ENCODE data around the gene RASGEF1B. TPM values are rescaled to one million over a fixed set of nuclear protein-coding genes. Genes with fewer than 3 reads are reported as not detected.

The RASGEF1B gene
- total RNA-seq, 1 experiment from 2014 or later: 8.1 TPM

GRCh38 chr4:81377191-81377590 is 94.5 kb downstream of the RASGEF1B start:
- no peak for TF ChIP-seq EZH2 (IDR thresholded peaks at IDR 0.05; ENCODE audit: borderline replicate concordance, low read depth, low read length, poor library complexity, severe bottlenecking)
- no peak for TF ChIP-seq CTCF (conservative IDR thresholded peaks at IDR 0.05; ENCODE audit: low read depth, low read length)
- Histone ChIP-seq H3K36me3 (ENCODE audit: insufficient read depth, low read length, poor library complexity, severe bottlenecking) (no peaks in the 10 kb centered on the region), H3K4me3 (ENCODE audit: low read depth, low read length, poor library complexity, severe bottlenecking) (no peak overlapping the region), H3K27ac (ENCODE audit: low read depth, low read length, poor library complexity, severe bottlenecking) (no peak overlapping the region), H3K27me3 (replicated peaks; ENCODE audit: insufficient read depth, low read depth, low read length, poor library complexity) (no peaks in the 10 kb centered on the region), H3K9me3 (ENCODE audit: low read depth, low read length, poor library complexity, severe bottlenecking) (no peaks in the 10 kb centered on the region), H3K4me1 (ENCODE audit: insufficient read depth, low read length, poor library complexity, severe bottlenecking) (no peaks in the 10 kb centered on the region)
- no peak for DNase-seq (ENCODE audit: low spot score)
- intact Hi-C loops (cut with micrococcal nuclease; ENCODE audit: unreplicated experiment): no loop called here
- ChIA-PET POLR2A (ENCODE audit: low non-redundant PET) (no interaction called here), CTCF (no interaction called here)
- BruUV-seq (replicated peaks): no TSS peak

GRCh38 chr4:81376720-81377119 is 95.0 kb downstream of the RASGEF1B start:
- no peak for DNase-seq (ENCODE audit: low spot score)
- no peaks in the 10 kb centered on the region for H3K4me1 ChIP-seq (ENCODE audit: insufficient read depth, low read length, poor library complexity, severe bottlenecking)
- BruUV-seq (replicated peaks): no TSS peak
- H3K27me3 ChIP-seq (replicated peaks; ENCODE audit: insufficient read depth, low read depth, low read length, poor library complexity): no peaks in the 10 kb centered on the region
- no peaks in the 10 kb centered on the region for H3K9me3 ChIP-seq (ENCODE audit: low read depth, low read length, poor library complexity, severe bottlenecking)
- CTCF ChIA-PET: no interaction called here
- H3K36me3 ChIP-seq (ENCODE audit: insufficient read depth, low read length, poor library complexity, severe bottlenecking): no peaks in the 10 kb centered on the region
- intact Hi-C loops (cut with micrococcal nuclease; ENCODE audit: unreplicated experiment): no loop called here
- no peak overlapping the region for H3K27ac ChIP-seq (ENCODE audit: low read depth, low read length, poor library complexity, severe bottlenecking)
- TF ChIP-seq CTCF (conservative IDR thresholded peaks at IDR 0.05; ENCODE audit: low read depth, low read length) (no peak), EZH2 (IDR thresholded peaks at IDR 0.05; ENCODE audit: borderline replicate concordance, low read depth, low read length, poor library complexity, severe bottlenecking) (no peak)
- H3K4me3 ChIP-seq (ENCODE audit: low read depth, low read length, poor library complexity, severe bottlenecking): no peak overlapping the region
- POLR2A ChIA-PET (ENCODE audit: low non-redundant PET): no interaction called here
